H9 (cell line): ENCODE results near the gene GSN. TPM values are rescaled to one million over a fixed set of nuclear protein-coding genes. Genes with fewer than 3 reads are reported as not detected.
"Not testable (repeated sequence)": the region's sequence is repeated elsewhere in the genome, so short reads cannot be mapped to it uniquely, and the experiment has no call there.

ENCODE experiments used
- DNase-seq: peaks from one replicate; pipeline ENCODE4 v3.0.0-alpha.2; 2017
- H2AFZ ChIP-seq: one replicate; pipeline ENCODE4 v1.6.1; 2013; ENCODE audit warnings: mild to moderate bottlenecking, low read length, control low read depth, moderate library complexity
- H2AK5ac ChIP-seq: 2 replicates; pipeline ENCODE4 v1.6.1; 2013; ENCODE audit warnings: low read length, control low read depth, mixed read lengths; ENCODE audit not compliant: insufficient read length
- H2BK120ac ChIP-seq: one replicate; pipeline ENCODE4 v1.6.1; 2013; ENCODE audit warnings: low read depth, mild to moderate bottlenecking, low read length, control low read depth, inconsistent platforms; ENCODE audit not compliant: poor library complexity, severe bottlenecking
- H2BK12ac ChIP-seq: 2 replicates; pipeline ENCODE4 v1.6.1; 2013; ENCODE audit warnings: low read length, control low read depth, mixed read lengths, low read depth; ENCODE audit not compliant: insufficient read length
- H2BK15ac ChIP-seq: 2 replicates; pipeline ENCODE4 v1.6.1; 2013; ENCODE audit warnings: low read depth, low read length, control low read depth
- H2BK20ac ChIP-seq: one replicate; pipeline ENCODE4 v1.6.1; 2013; ENCODE audit warnings: low read depth, mild to moderate bottlenecking, low read length, control low read depth, inconsistent platforms; ENCODE audit not compliant: poor library complexity, severe bottlenecking
- H2BK5ac ChIP-seq: 2 replicates; pipeline ENCODE4 v1.6.1; 2013; ENCODE audit warnings: low read length, control low read depth, mixed read lengths; ENCODE audit not compliant: insufficient read length
- H3K14ac ChIP-seq: 2 replicates; pipeline ENCODE4 v1.6.1; 2013; ENCODE audit warnings: low read length, control low read depth; ENCODE audit not compliant: insufficient read depth
- H3K18ac ChIP-seq: 2 replicates; pipeline ENCODE4 v1.6.1; 2013; ENCODE audit warnings: low read depth, mild to moderate bottlenecking, mixed read lengths, low read length, control low read depth; ENCODE audit not compliant: insufficient read length
- H3K23ac ChIP-seq: 2 replicates; pipeline ENCODE4 v1.6.1; 2013; ENCODE audit warnings: low read length, control low read depth, mixed read lengths, low read depth; ENCODE audit not compliant: insufficient read length
- H3K23me2 ChIP-seq: 2 replicates; pipeline ENCODE4 v1.6.1; 2013; ENCODE audit warnings: low read depth, mild to moderate bottlenecking, mixed read lengths, low read length, control low read depth; ENCODE audit not compliant: insufficient read length, poor library complexity, severe bottlenecking
- H3K27ac ChIP-seq: 2 replicates; pipeline ENCODE4 v1.5.1; 2013; ENCODE audit warnings: low read length, control low read depth, mixed read lengths, low read depth; ENCODE audit not compliant: insufficient read length
- H3K27me3 ChIP-seq: 2 replicates; pipeline ENCODE4 v1.6.1; 2013; ENCODE audit warnings: low read length, control low read depth, inconsistent platforms; ENCODE audit not compliant: insufficient read depth
- H3K4ac ChIP-seq: 2 replicates; pipeline ENCODE4 v1.6.1; 2013; ENCODE audit warnings: low read depth, mild to moderate bottlenecking, control low read depth, inconsistent platforms, low read length, moderate library complexity
- H3K4me1 ChIP-seq: 2 replicates; pipeline ENCODE4 v1.6.1; 2013; ENCODE audit warnings: low read length, control low read depth, inconsistent platforms; ENCODE audit not compliant: insufficient read depth
- H3K4me2 ChIP-seq: 2 replicates; pipeline ENCODE4 v1.6.1; 2013; ENCODE audit warnings: low read length, control low read depth, mixed read lengths; ENCODE audit not compliant: insufficient read length, insufficient read depth
- H3K56ac ChIP-seq: 2 replicates; pipeline ENCODE4 v1.6.1; 2013; ENCODE audit warnings: low read depth, mild to moderate bottlenecking, mixed read lengths, low read length, control low read depth; ENCODE audit not compliant: insufficient read length
- H3K79me1 ChIP-seq: 2 replicates; pipeline ENCODE4 v1.6.1; 2013; ENCODE audit warnings: low read depth, mild to moderate bottlenecking, moderate library complexity, low read length, control low read depth, inconsistent platforms; ENCODE audit not compliant: insufficient read depth, poor library complexity, severe bottlenecking
- H3K79me2 ChIP-seq: 2 replicates; pipeline ENCODE4 v1.6.1; 2013; ENCODE audit warnings: low read length, control low read depth, inconsistent platforms; ENCODE audit not compliant: insufficient read depth
- H3K9ac ChIP-seq: 2 replicates; pipeline ENCODE4 v1.6.1; 2013; ENCODE audit warnings: low read length, control low read depth, mixed read lengths; ENCODE audit not compliant: insufficient read length; ENCODE audit errors: extremely low read depth
- H3K9me3 ChIP-seq: one replicate; pipeline ENCODE4 v1.6.1; 2013; ENCODE audit warnings: low read depth, low read length, inconsistent platforms; ENCODE audit not compliant: control insufficient read depth
- H3T11ph ChIP-seq: one replicate; pipeline ENCODE4 v1.6.1; 2013; ENCODE audit warnings: mild to moderate bottlenecking, low read length, control low read depth, inconsistent platforms
- H4K20me1 ChIP-seq: one replicate; pipeline ENCODE4 v1.6.1; 2013; ENCODE audit not compliant: control insufficient read depth, insufficient read length, insufficient read depth
- H4K5ac ChIP-seq: 2 replicates; pipeline ENCODE4 v1.6.1; 2013; ENCODE audit warnings: low read depth, mild to moderate bottlenecking, mixed read lengths, low read length, control low read depth; ENCODE audit not compliant: insufficient read length
- H4K8ac ChIP-seq: replicated peaks from 2 replicates; pipeline ENCODE4 v1.6.1; 2013; ENCODE audit warnings: low read length, control low read depth, mixed read lengths, low read depth; ENCODE audit not compliant: insufficient read length
- H4K91ac ChIP-seq: 2 replicates; pipeline ENCODE4 v1.6.1; 2013; ENCODE audit warnings: low read depth, mild to moderate bottlenecking, moderate library complexity, mixed read lengths, low read length, control low read depth; ENCODE audit not compliant: insufficient read length
- H3K27ac Mint-ChIP-seq, 3 experiments: 2 replicates in 2 of 3; 3 replicates in 1 of 3; pipeline ENCODE4 v1.8.0; 2020 to 2021; ENCODE audit warnings: mixed read lengths in 3 of 3, mild to moderate bottlenecking in 1 of 3, moderate library complexity in 1 of 3
- H3K27me3 Mint-ChIP-seq: 2 replicates; pipeline ENCODE4 v1.8.0; 2021; ENCODE audit warnings: low read depth, mild to moderate bottlenecking, moderate library complexity, mixed read lengths
- H3K36me3 Mint-ChIP-seq, 3 experiments: 2 replicates in 2 of 3; 3 replicates in 1 of 3; pipeline ENCODE4 v1.8.0; 2020 to 2021; ENCODE audit warnings: low read depth in 3 of 3, mixed read lengths in 3 of 3; ENCODE audit not compliant: insufficient read depth in 1 of 3
- H3K4me1 Mint-ChIP-seq, 2 experiments: 2 replicates each; pipeline ENCODE4 v1.8.0; 2020; ENCODE audit warnings: mixed read lengths in 2 of 2
- H3K4me3 Mint-ChIP-seq, 2 experiments: 2 replicates in 1 of 2; 3 replicates in 1 of 2; pipeline ENCODE4 v1.8.0; 2020 to 2021; ENCODE audit warnings: mild to moderate bottlenecking in 2 of 2, mixed read lengths in 2 of 2, moderate library complexity in 1 of 2
- H3K9me3 Mint-ChIP-seq, 2 experiments: 2 replicates in 1 of 2; 3 replicates in 1 of 2; pipeline ENCODE4 v1.8.0; 2020; ENCODE audit warnings: mild to moderate bottlenecking in 2 of 2, mixed read lengths in 2 of 2, moderate library complexity in 1 of 2
- CTCF ChIP-seq: fragments of 200-600 bp; sonication (generic); conservative IDR thresholded peaks from 3 replicates; pipeline ENCODE4 v1.8.0; 2021; ENCODE audit warnings: antibody characterized with exemption, mild to moderate bottlenecking
- WGBS: extraction: QIAGEN DNeasy Blood & Tissue Kit; methylation state at CpG from one replicate; pipeline ENCODE4 v1.1.7; 2013; ENCODE audit warnings: missing lambda C conversion rate, low lambda C conversion rate, mixed read lengths; ENCODE audit not compliant: insufficient read length; ENCODE audit errors: extremely low coverage; 5-methylcytosine and 5-hydroxymethylcytosine counted together
- total RNA-seq: library from RNA; stranded (reverse); gene quantifications from 2 replicates; pipeline ENCODE4 v1.2.1, GENCODE V29; 2021

The GSN gene
- total RNA-seq, 1 experiment from 2014 or later: 14.9 TPM

DNA sequence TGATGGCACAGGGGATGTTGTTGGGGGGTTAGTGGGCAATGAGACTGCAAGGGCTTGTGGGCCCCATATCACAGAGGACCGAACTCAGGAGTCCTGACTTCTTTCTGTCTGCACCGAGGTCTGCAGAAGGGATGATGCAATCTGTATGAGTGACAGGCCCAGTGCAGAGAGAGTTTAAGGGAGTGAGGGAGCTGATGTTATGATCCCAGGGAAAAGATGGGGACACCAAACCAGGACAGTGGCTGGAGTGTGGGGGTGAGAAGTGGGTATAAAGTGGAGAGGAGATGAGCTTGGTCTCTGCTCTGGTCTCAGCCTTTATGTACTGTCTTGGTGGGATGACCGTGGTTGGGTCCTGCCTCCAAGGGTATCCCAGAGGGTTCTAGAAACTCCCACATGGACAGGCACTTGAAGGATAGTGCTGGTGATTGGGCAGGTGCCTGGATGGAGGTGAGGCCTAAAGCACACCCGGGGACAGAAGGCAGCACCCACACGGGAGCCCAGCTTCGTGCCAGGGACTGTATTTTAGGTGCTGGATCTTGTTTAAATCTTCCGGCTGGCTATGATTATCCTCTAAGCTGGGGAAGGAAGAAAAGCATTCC lies 21.9 kb downstream of the GSN start:
- Histone ChIP-seq H3K4me2 (no peak overlapping the region), H4K5ac (no peak overlapping the region), H4K20me1 (no peaks in the 10 kb centered on the region), H3K14ac (no peak overlapping the region; the same call in 1 of the 2 replicates), H3K4ac (no peak overlapping the region), H2BK20ac (no peak overlapping the region), H3K79me2 (no peaks in the 10 kb centered on the region), H4K91ac (no peak overlapping the region), H3K18ac (no peak overlapping the region), H2BK15ac (no peak overlapping the region), H2AK5ac (no peak overlapping the region), H2BK12ac (peak overlapping the region; percentile 15), H3K23me2 (peaks cover 6% of the 10 kb centered on the region), H3K79me1 (no peaks in the 10 kb centered on the region), H3K9me3 (no peaks in the 10 kb centered on the region), H3K23ac (no peak overlapping the region), H3K27ac (no peak overlapping the region), H3T11ph (no peak overlapping the region), H3K56ac (no peak overlapping the region), H3K4me1 (peaks cover 12% of the 10 kb centered on the region), H3K27me3 (peaks cover 24% of the 10 kb centered on the region; the same call in 1 of the 2 replicates), H4K8ac (no peak overlapping the region), H2BK120ac (no peak overlapping the region), H2AFZ (no peak overlapping the region), H3K9ac (no peak overlapping the region), H2BK5ac (no peak overlapping the region)
- peak overlapping the region in 1 of 2 experiments; percentile 37; a peak in 2 of 5 replicates for H3K4me3 Mint-ChIP-seq
- H3K4me1 Mint-ChIP-seq: peaks cover 43 to 52% of the 10 kb centered on the region in 2 experiments
- peaks cover 95% of the 10 kb centered on the region for H3K27me3 Mint-ChIP-seq
- WGBS: no CpG with 5 or more reads among the region's 7 CpGs
- H3K27ac Mint-ChIP-seq: peak overlapping the region in 2 of 3 experiments; percentile 29 to 94; a peak in 4 of 7 replicates
- H3K9me3 Mint-ChIP-seq: no peaks in the 10 kb centered on the region; a peak in 1 of 5 replicates
- peaks cover 0 to 1% (median 0%) of the 10 kb centered on the region in 3 experiments; a peak in 1 of 7 replicates for H3K36me3 Mint-ChIP-seq
- no peak for DNase-seq
- TF ChIP-seq CTCF: no peak

- not testable (repeated sequence) for H3K27ac ChIP-seq, H3K56ac ChIP-seq, H3K79me2 ChIP-seq, H3K18ac ChIP-seq, H3K27ac Mint-ChIP-seq, H3K14ac ChIP-seq, H3K27me3 ChIP-seq, H4K8ac ChIP-seq, H3K4me1 ChIP-seq, H3K36me3 Mint-ChIP-seq, H3K9ac ChIP-seq, H3K23ac ChIP-seq, H2BK120ac ChIP-seq, H3K9me3 ChIP-seq, H3K4me2 ChIP-seq, H3K4ac ChIP-seq, H2BK15ac ChIP-seq, H4K91ac ChIP-seq, H3K23me2 ChIP-seq, H3T11ph ChIP-seq, H2AK5ac ChIP-seq, H3K79me1 ChIP-seq, H4K5ac ChIP-seq, H3K9me3 Mint-ChIP-seq, H2BK20ac ChIP-seq, H2BK12ac ChIP-seq, H2AFZ ChIP-seq, DNase-seq, H3K4me3 Mint-ChIP-seq, H2BK5ac ChIP-seq, H4K20me1 ChIP-seq
- Mint-ChIP-seq H3K27me3 (peaks cover 95% of the 10 kb centered on the region), H3K4me1 (peaks cover 34 to 43% of the 10 kb centered on the region in 2 experiments)
- WGBS: no CpG with 5 or more reads among the region's 4 CpGs
Measured at GRCh38 chr9:121291536-121291935, 23.6 kb downstream of the GSN start.
